SK-N-SH (cell line): ENCODE measurements around the gene BCL11B.

Source experiments
- FOSL2 ChIP-seq: IDR thresholded peaks from 2 replicates; pipeline ENCODE4 v1.4.0; 2012; ENCODE audit warnings: low read depth, mild to moderate bottlenecking, moderate library complexity, borderline replicate concordance
- FOXM1 ChIP-seq: IDR thresholded peaks from 2 replicates; pipeline ENCODE4 v1.4.0; 2012; ENCODE audit warnings: low read depth, mild to moderate bottlenecking
- POLR2AphosphoS5 ChIP-seq: IDR thresholded peaks from 2 replicates; pipeline ENCODE4 v1.6.1; 2012; ENCODE audit warnings: low read depth, low read length
- RAD21 ChIP-seq: IDR thresholded peaks from 2 replicates; pipeline ENCODE4 v1.6.1; 2012; ENCODE audit warnings: mild to moderate bottlenecking, low read length
- SMC3 ChIP-seq: IDR thresholded peaks from 2 replicates; pipeline ENCODE4 v1.6.1; 2012; ENCODE audit warnings: low read depth, low read length, improper control_type of control experiment
- USF1 ChIP-seq: IDR thresholded peaks from 2 replicates; pipeline ENCODE4 v1.4.0; 2012; ENCODE audit warnings: low read depth, borderline replicate concordance
- YY1 ChIP-seq: IDR thresholded peaks from 2 replicates; pipeline ENCODE4 v1.4.0; 2012; ENCODE audit warnings: low read depth, mild to moderate bottlenecking
- TF ChIP-seq, protein P1 (sequence below): fragments of 200-600 bp; sonication (generic); IDR thresholded peaks from 2 replicates; pipeline ENCODE4 v1.6.1; 2017; ENCODE audit warnings: antibody characterized with exemption, mild to moderate bottlenecking, moderate library complexity

- TF ChIP-seq FOXM1 (no peak), USF1 (no peak), FOSL2 (no peak), POLR2AphosphoS5 (no peak), SMC3 (no peak), YY1 (no peak), RAD21 (no peak)
- TF ChIP-seq, protein P1, sequence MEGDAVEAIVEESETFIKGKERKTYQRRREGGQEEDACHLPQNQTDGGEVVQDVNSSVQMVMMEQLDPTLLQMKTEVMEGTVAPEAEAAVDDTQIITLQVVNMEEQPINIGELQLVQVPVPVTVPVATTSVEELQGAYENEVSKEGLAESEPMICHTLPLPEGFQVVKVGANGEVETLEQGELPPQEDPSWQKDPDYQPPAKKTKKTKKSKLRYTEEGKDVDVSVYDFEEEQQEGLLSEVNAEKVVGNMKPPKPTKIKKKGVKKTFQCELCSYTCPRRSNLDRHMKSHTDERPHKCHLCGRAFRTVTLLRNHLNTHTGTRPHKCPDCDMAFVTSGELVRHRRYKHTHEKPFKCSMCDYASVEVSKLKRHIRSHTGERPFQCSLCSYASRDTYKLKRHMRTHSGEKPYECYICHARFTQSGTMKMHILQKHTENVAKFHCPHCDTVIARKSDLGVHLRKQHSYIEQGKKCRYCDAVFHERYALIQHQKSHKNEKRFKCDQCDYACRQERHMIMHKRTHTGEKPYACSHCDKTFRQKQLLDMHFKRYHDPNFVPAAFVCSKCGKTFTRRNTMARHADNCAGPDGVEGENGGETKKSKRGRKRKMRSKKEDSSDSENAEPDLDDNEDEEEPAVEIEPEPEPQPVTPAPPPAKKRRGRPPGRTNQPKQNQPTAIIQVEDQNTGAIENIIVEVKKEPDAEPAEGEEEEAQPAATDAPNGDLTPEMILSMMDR, result no peak
These were observed 9.4 kb upstream of the BCL11B start for GRCh38 chr14:99281396-99281795.
